Eye (tissue), 1 donor: ENCODE results near the gene ATRN.
"Not testable (repeated sequence)": the region's sequence is repeated elsewhere in the genome, so short reads cannot be mapped to it uniquely, and the experiment has no call there.

Experiments
- DNase-seq: peaks from one replicate; pipeline ENCODE4 v3.0.0-alpha.2; 2015

The ATRN gene

GRCh38 chr20:3572151-3572550 lies 101.3 kb downstream of the ATRN start:
- DNase-seq, result no peak

DNA sequence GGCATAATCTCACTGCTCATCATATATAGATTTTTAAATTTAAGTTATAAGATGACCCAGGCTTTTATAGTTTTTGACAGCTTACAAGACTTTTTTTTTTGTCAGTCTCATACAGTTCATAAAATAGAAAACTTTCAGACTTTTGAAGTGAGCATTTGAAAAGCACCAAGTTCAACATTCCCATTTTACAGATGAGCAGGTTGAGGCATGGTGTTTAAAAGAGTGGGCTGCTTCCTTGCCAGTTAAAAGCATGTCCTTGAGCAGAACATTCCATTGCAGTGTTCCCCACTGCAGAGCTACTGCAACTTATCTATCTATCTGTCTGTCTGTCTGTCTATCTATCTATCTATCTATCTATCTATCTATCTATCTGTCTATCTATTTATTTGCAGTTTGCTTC lies 105.5 kb downstream of the ATRN start:
- no peak for DNase-seq

GRCh38 chr20:3577366-3577765 lies 106.5 kb downstream of the ATRN start:
- no peak for DNase-seq

- DNase-seq, result no peak
Observed at GRCh38 chr20:3580412-3580811, 109.6 kb downstream of the ATRN start.

GRCh38 chr20:3583765-3584164 lies 112.9 kb downstream of the ATRN start:
- no peak for DNase-seq

DNA sequence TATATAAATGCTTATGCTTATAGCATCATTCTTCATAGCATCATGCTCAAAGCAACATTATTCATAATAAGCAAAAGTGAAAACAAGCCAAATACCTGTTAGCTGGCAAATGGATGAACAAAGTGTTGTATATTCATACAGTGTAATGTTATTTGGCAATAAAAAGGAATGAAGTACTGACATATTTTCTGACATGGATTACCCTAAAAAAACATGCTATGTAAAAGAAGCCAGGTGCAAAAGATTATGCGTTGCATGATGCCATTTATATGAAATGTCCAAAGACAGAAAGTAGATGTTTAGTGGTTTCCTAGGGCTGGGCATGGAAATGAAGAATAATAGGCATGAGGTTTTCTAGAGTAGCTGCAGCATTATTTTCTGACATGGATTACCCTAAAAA lies 115.3 kb downstream of the ATRN start:
- no peak for DNase-seq

GRCh38 chr20:3590164-3590563 lies 119.3 kb downstream of the ATRN start:
- no peak for DNase-seq

- DNase-seq, result no peak
Observed at GRCh38 chr20:3592931-3593330, 122.1 kb downstream of the ATRN start.

DNA sequence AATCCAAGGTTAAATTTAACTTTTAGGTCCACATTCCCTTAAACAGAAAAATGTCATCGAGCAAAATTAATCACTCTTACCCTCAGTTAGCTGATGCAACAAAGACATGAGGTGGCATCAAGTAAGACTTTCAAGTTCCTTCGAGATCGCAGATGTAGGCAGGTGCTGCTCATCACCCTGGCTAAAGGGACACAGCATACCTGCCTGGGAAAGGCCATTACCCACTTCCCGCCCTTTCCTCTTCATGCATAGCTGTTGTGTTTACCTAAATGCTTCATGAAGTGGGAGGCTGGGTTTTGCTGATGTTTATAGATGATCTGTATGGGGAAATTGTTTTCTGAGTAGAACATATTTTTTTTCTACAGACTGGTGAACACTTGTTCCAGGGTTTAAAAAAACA lies 124.7 kb downstream of the ATRN start:
- DNase-seq, result no peak

GRCh38 chr20:3603108-3603507 lies 132.3 kb downstream of the ATRN start:
- peak; percentile 1 for DNase-seq

- DNase-seq, result not testable (repeated sequence)
Observed at GRCh38 chr20:3605386-3605886, 134.6 kb downstream of the ATRN start.

DNA sequence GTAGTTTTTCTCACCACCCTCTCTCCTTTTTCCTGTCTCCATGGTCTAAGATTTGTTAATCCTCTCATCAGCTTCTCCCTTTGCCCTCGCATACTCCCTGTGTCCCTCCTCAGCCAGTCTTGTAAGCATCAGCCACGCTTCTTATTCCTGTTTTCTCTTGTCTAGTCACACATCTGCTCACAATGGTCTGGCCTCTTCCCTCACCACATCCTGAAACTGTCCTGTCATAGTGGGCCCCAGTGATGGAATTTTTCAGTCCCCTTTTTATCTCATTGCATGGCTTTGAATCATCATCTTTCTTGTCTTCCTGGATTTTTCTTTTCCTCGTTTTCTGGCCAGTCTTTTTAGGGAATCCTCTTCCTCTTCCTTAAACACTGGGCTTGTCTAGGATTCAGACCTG lies 135.2 kb downstream of the ATRN start:
- no peak for DNase-seq

DNA sequence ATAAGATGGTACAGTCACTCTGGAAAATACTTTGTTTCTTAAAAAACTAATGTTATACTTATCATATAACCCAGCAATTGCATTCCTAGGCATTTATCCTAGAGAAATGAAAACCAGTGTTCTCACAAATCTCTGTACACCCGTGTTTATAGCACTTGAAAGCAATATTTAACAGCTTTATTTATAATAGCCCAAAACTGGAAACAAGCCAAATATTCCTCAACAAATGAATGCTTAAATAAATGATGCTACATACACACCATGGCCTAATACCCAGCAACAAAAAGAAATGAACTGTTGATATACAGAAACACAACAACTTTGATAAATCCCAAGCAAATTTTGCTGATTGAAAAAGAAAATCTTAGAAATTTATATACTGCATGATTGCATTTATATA lies 141.1 kb downstream of the ATRN start:
- no peak for DNase-seq

- no peak for DNase-seq
Observed at GRCh38 chr20:3612795-3613572, 142.2 kb downstream of the ATRN start.

GRCh38 chr20:3613821-3614440 lies 143.1 kb downstream of the ATRN start:
- DNase-seq, result peak; percentile 14

DNA sequence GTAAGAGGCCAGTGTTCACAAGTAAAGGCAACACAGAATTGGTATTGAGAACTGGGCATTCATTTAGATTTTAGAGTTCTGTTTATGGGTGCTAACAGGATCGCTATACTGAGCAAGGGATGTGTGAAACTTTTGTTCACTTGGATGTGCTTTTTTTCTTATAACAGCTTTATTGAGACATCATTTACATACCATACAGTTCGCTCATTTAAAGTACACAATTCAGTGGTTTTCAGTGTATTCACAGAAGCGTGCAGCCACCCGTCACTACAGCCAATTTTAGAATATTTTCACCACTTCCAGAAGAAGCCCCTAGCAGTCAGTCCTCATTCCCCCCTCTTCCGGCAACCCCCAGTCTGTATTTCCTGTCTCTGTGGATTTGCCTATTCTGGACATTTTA lies 143.6 kb downstream of the ATRN start:
- no peak for DNase-seq

GRCh38 chr20:3615171-3615840 lies 144.5 kb downstream of the ATRN start:
- DNase-seq, result not testable (repeated sequence)

- DNase-seq, result no peak
Observed at GRCh38 chr20:3616250-3616649, 145.4 kb downstream of the ATRN start.

DNA sequence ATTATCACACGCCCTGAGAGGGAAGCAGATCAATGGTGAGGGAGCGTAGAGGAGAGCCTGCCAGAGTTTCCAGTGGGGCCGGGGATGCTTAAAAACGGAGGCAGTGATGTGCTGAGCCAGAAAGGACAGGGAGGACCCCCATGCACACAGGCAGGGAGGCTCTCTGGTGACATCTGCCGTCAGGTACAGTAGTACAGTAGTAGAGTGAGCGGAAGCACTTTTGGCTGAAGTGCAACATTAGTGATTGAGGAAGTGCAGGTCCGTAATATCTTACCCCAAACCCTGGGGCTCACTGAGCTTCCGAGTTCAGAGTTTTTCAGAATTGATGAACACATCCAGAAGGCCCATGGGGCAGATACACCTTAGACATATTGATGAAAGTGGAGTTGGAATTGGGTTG lies 150.3 kb downstream of the ATRN start:
- no peak for DNase-seq

DNA sequence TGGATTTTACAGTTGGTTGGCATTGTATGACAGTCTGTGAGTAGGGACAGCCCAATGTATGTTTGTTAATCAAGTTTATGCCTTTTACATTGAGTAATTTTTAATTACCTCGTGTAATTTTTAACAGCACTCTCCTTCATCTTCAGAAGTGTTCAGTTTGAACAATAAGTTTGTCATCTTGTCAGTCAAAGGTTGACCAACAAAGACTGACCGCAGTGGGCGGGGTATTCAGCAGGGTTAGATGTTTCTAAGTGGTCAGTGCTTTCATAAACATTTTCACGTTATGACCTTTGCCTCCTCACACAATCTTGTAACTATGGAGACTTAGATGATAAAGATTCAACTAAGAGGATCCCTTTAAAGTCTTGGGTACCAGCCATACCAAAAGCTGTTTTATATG lies 151.6 kb downstream of the ATRN start:
- no peak for DNase-seq

- DNase-seq, result no peak
Observed at GRCh38 chr20:3627476-3627875, 156.7 kb downstream of the ATRN start.

GRCh38 chr20:3628502-3629314 lies 157.9 kb downstream of the ATRN start:
- DNase-seq, result no peak

DNA sequence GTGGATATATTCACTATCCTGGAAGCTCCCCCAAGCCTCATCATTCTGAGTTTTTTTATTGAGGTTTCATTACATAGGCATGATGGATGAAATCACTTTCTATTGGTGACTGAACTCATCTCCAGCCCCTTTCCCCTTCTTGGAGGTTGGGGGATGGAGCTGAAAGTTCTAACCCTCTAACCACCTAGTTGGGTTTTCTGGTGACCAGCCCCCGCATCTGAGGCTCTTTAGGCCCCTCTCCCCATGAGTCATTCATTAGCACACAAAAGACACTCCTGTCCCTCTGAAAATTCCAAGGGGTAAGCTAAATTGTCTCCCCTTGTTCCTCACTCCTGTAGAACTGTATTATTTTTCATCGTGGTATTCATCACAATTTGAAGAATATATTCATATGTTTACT lies 159.1 kb downstream of the ATRN start:
- DNase-seq, result no peak
